GM06990 (cell line): ENCODE data around the gene KRT16.
"Not testable (repeated sequence)": the region's sequence is repeated elsewhere in the genome, so short reads cannot be mapped to it uniquely, and the experiment has no call there.

Source experiments
- DNase-seq: peaks from one replicate; pipeline ENCODE4 v3.0.0-alpha.2; 2011; ENCODE audit not compliant: insufficient read length; ENCODE audit errors: extremely low read depth
- H3K27me3 ChIP-seq: replicated peaks from 2 replicates; pipeline ENCODE4 v1.6.0; 2011; ENCODE audit warnings: low read length; ENCODE audit not compliant: control insufficient read depth, insufficient read depth
- H3K36me3 ChIP-seq: 2 replicates; pipeline ENCODE4 v1.5.1; 2011; ENCODE audit warnings: low read length; ENCODE audit not compliant: control insufficient read depth, insufficient read depth
- H3K4me3 ChIP-seq: replicated peaks from 2 replicates; pipeline ENCODE4 v1.5.1; 2011; ENCODE audit warnings: low read depth, mild to moderate bottlenecking, control low read depth, low read length
- CTCF ChIP-seq: IDR thresholded peaks from 2 replicates; pipeline ENCODE4 v1.5.1; 2011; ENCODE audit warnings: low read length, control low read depth, mild to moderate bottlenecking, inconsistent platforms; ENCODE audit not compliant: insufficient read depth, poor library complexity, severe bottlenecking

Gene KRT16

GRCh38 chr17:41629826-41630670 lies 17.5 kb upstream of the KRT16 start:
- no peak for TF ChIP-seq CTCF
- Histone ChIP-seq H3K27me3 (no peaks in the 10 kb centered on the region), H3K36me3 (no peaks in the 10 kb centered on the region), H3K4me3 (no peak overlapping the region)
- no peak for DNase-seq

GRCh38 chr17:41629316-41629715 lies 16.7 kb upstream of the KRT16 start:
- no peaks in the 10 kb centered on the region; the same call in 1 of the 2 replicates for H3K27me3 ChIP-seq
- DNase-seq: no peak
- no peak overlapping the region for H3K4me3 ChIP-seq
- no peak for TF ChIP-seq CTCF
- H3K36me3 ChIP-seq: no peaks in the 10 kb centered on the region

- not testable (repeated sequence) for DNase-seq, H3K36me3 ChIP-seq
Observed at GRCh38 chr17:41628621-41629255, 16.2 kb upstream of the KRT16 start.

GRCh38 chr17:41628073-41628370 lies 15.5 kb upstream of the KRT16 start:
- H3K4me3 ChIP-seq, H3K36me3 ChIP-seq, H3K27me3 ChIP-seq, DNase-seq: not testable (repeated sequence)

More at GRCh38 chr17:41628621-41629255, 16.2 kb upstream of the KRT16 start:
- H3K27me3 ChIP-seq, H3K4me3 ChIP-seq: not testable (repeated sequence)

GRCh38 chr17:41627316-41628072 lies 14.9 kb upstream of the KRT16 start:
- DNase-seq: no peak
- no peaks in the 10 kb centered on the region; the same call in 1 of the 2 replicates for H3K27me3 ChIP-seq
- no peaks in the 10 kb centered on the region for H3K36me3 ChIP-seq
- no peak overlapping the region for H3K4me3 ChIP-seq
- no peak for TF ChIP-seq CTCF

- DNase-seq, H3K36me3 ChIP-seq, H3K27me3 ChIP-seq, H3K4me3 ChIP-seq: not testable (repeated sequence)
Observed at GRCh38 chr17:41626914-41627295, 14.3 kb upstream of the KRT16 start.

GRCh38 chr17:41626028-41626913 lies 13.7 kb upstream of the KRT16 start:
- not testable (repeated sequence) for DNase-seq, H3K36me3 ChIP-seq, H3K27me3 ChIP-seq, H3K4me3 ChIP-seq
